AG09309 (cell line): ENCODE measurements around the gene TTC28.

ENCODE experiments used
- DNase-seq: peaks from one replicate; pipeline ENCODE4 v3.0.0-alpha.2; 2010; ENCODE audit warnings: low read depth
- H3K4me3 ChIP-seq: 2 replicates; pipeline ENCODE4 v1.5.1; 2011; ENCODE audit warnings: mild to moderate bottlenecking, low read depth, low read length, moderate library complexity; ENCODE audit not compliant: control insufficient read depth
- TF ChIP-seq, protein P1 (sequence below): IDR thresholded peaks from 2 replicates; pipeline ENCODE4 v1.5.1; 2011; ENCODE audit warnings: mild to moderate bottlenecking, low read depth, low read length, inconsistent platforms; ENCODE audit not compliant: insufficient read depth, control insufficient read depth; ENCODE audit errors: missing control alignments

TTC28 gene

DNA sequence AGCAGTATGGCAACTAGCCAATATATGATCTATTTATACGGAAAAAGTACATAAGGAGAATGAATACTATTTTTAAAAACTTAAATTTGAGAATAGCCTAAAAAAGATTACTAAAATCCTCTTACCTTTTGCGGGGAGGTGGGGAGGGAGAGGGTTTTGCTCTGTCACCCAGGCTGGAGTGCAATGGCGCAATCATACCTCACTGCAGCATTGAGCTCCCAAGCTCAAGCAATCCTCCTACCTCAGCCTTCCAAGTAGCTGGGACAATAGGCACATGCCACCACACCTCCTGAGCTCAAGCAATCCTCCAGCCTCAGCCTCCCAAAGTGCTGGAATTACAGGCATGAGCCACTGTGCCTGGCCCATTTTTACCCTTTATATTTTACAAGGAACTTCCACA lies 82.0 kb downstream of the TTC28 start:
- no peak overlapping the region for H3K4me3 ChIP-seq
- TF ChIP-seq, protein P1, sequence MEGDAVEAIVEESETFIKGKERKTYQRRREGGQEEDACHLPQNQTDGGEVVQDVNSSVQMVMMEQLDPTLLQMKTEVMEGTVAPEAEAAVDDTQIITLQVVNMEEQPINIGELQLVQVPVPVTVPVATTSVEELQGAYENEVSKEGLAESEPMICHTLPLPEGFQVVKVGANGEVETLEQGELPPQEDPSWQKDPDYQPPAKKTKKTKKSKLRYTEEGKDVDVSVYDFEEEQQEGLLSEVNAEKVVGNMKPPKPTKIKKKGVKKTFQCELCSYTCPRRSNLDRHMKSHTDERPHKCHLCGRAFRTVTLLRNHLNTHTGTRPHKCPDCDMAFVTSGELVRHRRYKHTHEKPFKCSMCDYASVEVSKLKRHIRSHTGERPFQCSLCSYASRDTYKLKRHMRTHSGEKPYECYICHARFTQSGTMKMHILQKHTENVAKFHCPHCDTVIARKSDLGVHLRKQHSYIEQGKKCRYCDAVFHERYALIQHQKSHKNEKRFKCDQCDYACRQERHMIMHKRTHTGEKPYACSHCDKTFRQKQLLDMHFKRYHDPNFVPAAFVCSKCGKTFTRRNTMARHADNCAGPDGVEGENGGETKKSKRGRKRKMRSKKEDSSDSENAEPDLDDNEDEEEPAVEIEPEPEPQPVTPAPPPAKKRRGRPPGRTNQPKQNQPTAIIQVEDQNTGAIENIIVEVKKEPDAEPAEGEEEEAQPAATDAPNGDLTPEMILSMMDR: no peak
- no peak for DNase-seq

DNA sequence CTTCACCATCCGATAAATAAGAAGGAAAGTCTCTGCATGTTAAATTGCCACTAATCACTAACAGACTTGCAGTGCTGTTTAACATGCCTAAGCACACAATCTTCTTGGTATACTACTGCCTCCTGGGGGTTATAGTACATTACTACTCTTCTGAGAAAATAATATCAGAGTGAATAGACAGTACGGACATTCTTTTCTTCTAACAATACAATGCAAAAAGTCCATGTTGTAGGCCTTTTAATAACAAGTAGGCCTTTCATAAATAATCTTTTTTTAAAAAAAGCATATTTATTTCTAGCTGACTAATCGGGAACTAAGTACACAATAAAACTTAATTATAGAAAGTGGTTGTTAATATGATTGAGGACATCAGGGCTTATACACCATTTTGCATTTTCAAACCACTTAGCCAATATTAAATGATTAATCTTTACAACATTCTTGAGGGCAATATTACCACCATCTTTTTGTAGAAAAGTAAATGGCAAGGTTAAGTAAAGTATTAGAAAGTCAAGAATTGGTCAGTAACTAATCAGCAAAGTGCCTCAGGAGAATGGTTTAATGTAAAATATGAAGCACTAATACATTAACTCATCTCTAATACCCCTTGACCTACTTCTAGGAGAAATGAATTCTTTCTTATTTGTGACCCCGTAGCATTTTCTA lies 84.7 kb downstream of the TTC28 start:
- no peak overlapping the region for H3K4me3 ChIP-seq
- DNase-seq: peak; percentile 49
- TF ChIP-seq, protein P1: peak; percentile 54

DNA sequence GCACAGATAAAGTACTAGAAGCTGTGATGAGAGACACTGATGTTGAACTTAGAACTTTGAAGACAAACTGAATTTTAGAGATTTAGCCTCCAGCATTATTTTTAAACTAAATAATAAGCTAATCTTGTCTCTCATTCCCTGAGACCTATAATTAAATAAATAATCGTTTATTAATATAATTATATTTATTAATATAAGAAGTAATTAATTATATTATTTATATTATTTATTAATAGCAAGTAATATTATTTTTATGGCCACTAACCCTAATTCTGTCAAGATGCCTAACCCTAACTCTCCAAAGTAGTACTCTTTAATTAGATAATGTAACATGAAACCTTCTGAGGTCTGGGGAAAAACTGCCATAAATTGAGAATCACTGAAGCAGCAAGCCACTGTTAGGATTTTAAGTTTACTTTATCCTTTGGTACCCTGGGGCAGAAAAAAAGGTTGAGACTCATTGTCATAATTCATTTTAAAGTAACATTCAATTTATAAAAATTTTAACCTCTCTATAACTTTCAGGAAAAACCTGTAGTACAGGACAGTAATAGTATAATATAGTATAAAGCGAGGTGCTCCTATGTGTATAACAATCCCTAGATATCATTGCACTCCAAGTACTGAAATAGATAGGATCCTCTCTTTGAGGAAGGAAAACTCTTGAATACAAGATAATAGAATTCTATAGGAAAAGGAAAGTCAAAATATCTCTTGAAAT lies 85.4 kb downstream of the TTC28 start:
- DNase-seq: no peak
- TF ChIP-seq, protein P1: no peak
- no peak overlapping the region for H3K4me3 ChIP-seq

DNA sequence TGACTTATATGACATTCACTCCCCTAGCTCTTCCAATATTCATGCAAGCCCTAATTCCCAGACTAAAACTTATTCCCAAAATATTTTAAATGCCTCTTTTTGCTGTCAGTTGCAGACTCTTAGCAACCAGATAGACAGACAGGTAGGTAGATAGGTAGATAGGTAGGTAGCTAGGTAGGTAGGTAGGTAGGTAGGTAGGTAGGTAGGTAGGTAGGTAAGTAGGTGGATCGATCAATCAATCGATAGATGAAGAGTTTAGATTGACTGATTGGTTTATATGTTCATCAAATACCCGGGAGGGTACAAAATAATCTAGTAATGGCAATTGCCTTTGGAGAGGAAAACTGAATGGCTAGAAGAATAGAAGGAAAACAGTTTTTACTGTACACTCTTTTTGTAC lies 86.3 kb downstream of the TTC28 start:
- no peak for DNase-seq
- TF ChIP-seq, protein P1: no peak
- no peak overlapping the region for H3K4me3 ChIP-seq

DNA sequence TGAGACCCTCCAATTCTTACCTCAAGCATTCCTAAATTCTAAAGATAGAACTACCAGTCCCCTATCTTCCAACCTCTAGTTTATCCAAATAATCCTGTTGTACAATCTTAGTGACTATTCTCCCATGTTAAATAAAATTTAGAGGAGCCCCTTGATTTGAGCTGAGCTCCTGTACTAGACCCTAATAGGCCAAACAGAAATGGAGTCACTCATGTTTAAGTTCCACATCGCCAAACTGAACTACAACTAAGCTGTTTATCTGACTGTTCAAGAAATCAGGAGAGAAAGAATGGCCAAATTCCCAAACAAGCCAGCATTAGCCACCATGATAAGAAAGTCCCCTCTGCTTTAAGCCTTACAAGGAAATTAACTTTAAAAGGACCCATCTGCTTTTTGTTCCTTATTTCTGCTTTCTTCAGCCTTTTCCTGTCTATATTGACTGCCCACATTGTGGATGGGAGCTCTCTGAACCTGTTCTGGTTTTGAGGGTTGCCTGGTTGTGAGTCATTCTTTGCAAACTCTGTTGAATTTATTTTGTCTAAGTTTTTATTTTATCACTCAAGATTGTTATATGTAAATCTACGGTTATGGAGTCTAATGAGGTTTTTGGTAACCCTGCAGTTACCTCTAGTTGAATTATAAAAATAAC lies 90.4 kb downstream of the TTC28 start:
- DNase-seq: no peak
- TF ChIP-seq, protein P1: no peak
- H3K4me3 ChIP-seq: no peak overlapping the region

DNA sequence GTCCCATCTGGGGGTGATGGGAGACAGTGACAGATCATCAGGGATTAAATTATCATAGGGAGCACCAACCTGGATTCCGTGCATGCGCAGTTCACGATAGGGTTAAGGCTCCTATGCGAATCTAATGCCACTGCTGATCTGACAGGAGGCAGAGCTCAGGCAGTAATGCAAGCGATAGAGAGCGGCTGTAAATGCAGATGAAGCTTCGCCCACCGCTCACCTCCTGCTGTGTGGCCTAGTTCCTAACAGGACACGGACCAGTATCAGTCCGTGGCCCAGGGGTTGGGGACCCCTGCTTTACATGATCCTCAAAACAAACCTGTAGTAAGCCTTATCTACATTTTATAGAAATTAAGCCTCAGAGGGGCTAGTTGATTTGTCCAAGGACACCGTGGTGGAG lies 94.3 kb downstream of the TTC28 start:
- H3K4me3 ChIP-seq: no peak overlapping the region
- TF ChIP-seq, protein P1: no peak
- no peak for DNase-seq
